MM.1S (cell line): Measurements from ENCODE around the gene KCND3.

Source experiments
- EZH2 ChIP-seq: fragments of 300-600 bp; sonication (generic); optimal IDR thresholded peaks from 2 replicates; pipeline ENCODE3; 2017; ENCODE audit warnings: low read depth, mild to moderate bottlenecking, antibody characterized with exemption, low read length, mixed read lengths
- EZH2phosphoT487 ChIP-seq: fragments of 300-600 bp; sonication (generic); IDR thresholded peaks from 2 replicates; pipeline ENCODE4 v1.6.1; 2018; ENCODE audit warnings: antibody characterized with exemption, low read length
- TF ChIP-seq, protein P1 (sequence below): fragments of 300-600 bp; sonication (generic); IDR thresholded peaks from 2 replicates; pipeline ENCODE4 v1.5.1; 2016; ENCODE audit warnings: antibody characterized with exemption, low read length, mixed read lengths

GRCh38 chr1:111961773-111962565, 27.5 kb downstream of the KCND3 start:
- TF ChIP-seq, protein P1, sequence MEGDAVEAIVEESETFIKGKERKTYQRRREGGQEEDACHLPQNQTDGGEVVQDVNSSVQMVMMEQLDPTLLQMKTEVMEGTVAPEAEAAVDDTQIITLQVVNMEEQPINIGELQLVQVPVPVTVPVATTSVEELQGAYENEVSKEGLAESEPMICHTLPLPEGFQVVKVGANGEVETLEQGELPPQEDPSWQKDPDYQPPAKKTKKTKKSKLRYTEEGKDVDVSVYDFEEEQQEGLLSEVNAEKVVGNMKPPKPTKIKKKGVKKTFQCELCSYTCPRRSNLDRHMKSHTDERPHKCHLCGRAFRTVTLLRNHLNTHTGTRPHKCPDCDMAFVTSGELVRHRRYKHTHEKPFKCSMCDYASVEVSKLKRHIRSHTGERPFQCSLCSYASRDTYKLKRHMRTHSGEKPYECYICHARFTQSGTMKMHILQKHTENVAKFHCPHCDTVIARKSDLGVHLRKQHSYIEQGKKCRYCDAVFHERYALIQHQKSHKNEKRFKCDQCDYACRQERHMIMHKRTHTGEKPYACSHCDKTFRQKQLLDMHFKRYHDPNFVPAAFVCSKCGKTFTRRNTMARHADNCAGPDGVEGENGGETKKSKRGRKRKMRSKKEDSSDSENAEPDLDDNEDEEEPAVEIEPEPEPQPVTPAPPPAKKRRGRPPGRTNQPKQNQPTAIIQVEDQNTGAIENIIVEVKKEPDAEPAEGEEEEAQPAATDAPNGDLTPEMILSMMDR = no peak
- no peak for TF ChIP-seq EZH2phosphoT487
- TF ChIP-seq EZH2 = no peak
